CD8-positive, alpha-beta memory T cell (primary cell): ENCODE results near the gene LGR6. TPM values are rescaled to one million over a fixed set of nuclear protein-coding genes. Genes with fewer than 3 reads are reported as not detected.
A peak's percentile ranks its signal among the peaks of the same experiment; 100 is the strongest.
"Not testable (repeated sequence)": the region's sequence is repeated elsewhere in the genome, so short reads cannot be mapped to it uniquely, and the experiment has no call there.

Experiments used
- CTCF ChIA-PET: fragments of 350-600 bp; sonication (Branson Sonifier 250); formaldehyde crosslinking; loops from one replicate; lab custom pipeline; 2021; ENCODE audit warnings: antibody characterized with exemption; lab: Charles Lee
- POLR2A ChIA-PET: fragments of 350-600 bp; sonication (Branson Sonifier 250); formaldehyde crosslinking; loops from one replicate; lab custom pipeline; 2021; ENCODE audit warnings: antibody characterized with exemption; lab: Charles Lee
- DNase-seq, 5 donors: peaks; one replicate each; pipeline versions ENCODE4 v3.0.0 to v3.0.0-alpha.2; 2020 to 2022; ENCODE audit warnings: mixed read lengths in 1 of 5
- H3K27ac ChIP-seq: one replicate; pipeline ENCODE4 v1.7.0; 2013; ENCODE audit warnings: low read depth, mild to moderate bottlenecking, low read length, moderate library complexity
- H3K27me3 ChIP-seq: 2 replicates; pipeline ENCODE4 v1.7.0; 2013; ENCODE audit warnings: low read length, mild to moderate bottlenecking; ENCODE audit not compliant: insufficient read depth, poor library complexity, severe bottlenecking
- H3K36me3 ChIP-seq: 2 replicates; pipeline ENCODE4 v1.7.0; 2013; ENCODE audit warnings: mild to moderate bottlenecking, low read length, moderate library complexity; ENCODE audit not compliant: insufficient read depth
- H3K4me1 ChIP-seq: 2 replicates; pipeline ENCODE4 v1.7.0; 2013; ENCODE audit warnings: mild to moderate bottlenecking, low read length, moderate library complexity; ENCODE audit not compliant: insufficient read depth
- H3K4me3 ChIP-seq: 2 replicates; pipeline ENCODE4 v1.7.0; 2013; ENCODE audit warnings: mild to moderate bottlenecking, low read length
- H3K9me3 ChIP-seq: 2 replicates; pipeline ENCODE4 v1.7.0; 2013; ENCODE audit warnings: mild to moderate bottlenecking, low read length
- H3K27ac Mint-ChIP-seq, 8 donors: one replicate each; pipeline ENCODE4 v1.8.0; 2020 to 2021; ENCODE audit warnings: mixed read lengths in 8 of 8, mild to moderate bottlenecking in 6 of 8, inconsistent platforms in 3 of 8, moderate library complexity in 3 of 8
- H3K27me3 Mint-ChIP-seq, 2 donors: one replicate each; pipeline ENCODE4 v1.8.0; 2020 to 2021; ENCODE audit warnings: mixed read lengths in 2 of 2, mild to moderate bottlenecking in 1 of 2, moderate library complexity in 1 of 2
- H3K36me3 Mint-ChIP-seq, 3 donors: one replicate each; pipeline ENCODE4 v1.8.0; 2020 to 2021; ENCODE audit warnings: mixed read lengths in 3 of 3, inconsistent platforms in 1 of 3, mild to moderate bottlenecking in 1 of 3
- H3K4me1 Mint-ChIP-seq, 3 donors: one replicate each; pipeline ENCODE4 v1.8.0; 2020 to 2021; ENCODE audit warnings: mixed read lengths in 3 of 3, inconsistent platforms in 1 of 3, mild to moderate bottlenecking in 1 of 3
- H3K4me3 Mint-ChIP-seq, 7 donors: one replicate each; pipeline ENCODE4 v1.8.0; 2020 to 2021; ENCODE audit warnings: mixed read lengths in 7 of 7, mild to moderate bottlenecking in 6 of 7, moderate library complexity in 4 of 7, inconsistent platforms in 2 of 7
- H3K9me3 Mint-ChIP-seq, 5 donors: one replicate each; pipeline ENCODE4 v1.8.0; 2020 to 2022; ENCODE audit warnings: mixed read lengths in 5 of 5, mild to moderate bottlenecking in 3 of 5, moderate library complexity in 2 of 5, inconsistent platforms in 1 of 5
- polyA plus RNA-seq: library from polyadenylated mRNA; unstranded; fragments of 300-500 nt; fragmentation: Illumina TruSeq; gene quantifications from one replicate; pipeline ENCODE4 v1.2.3, GENCODE V29; 2021
- total RNA-seq, 2 experiments: library from RNA; stranded (reverse); gene quantifications; one replicate each; pipeline ENCODE4 v1.2.3, GENCODE V29; 2021

The LGR6 gene, protein sequence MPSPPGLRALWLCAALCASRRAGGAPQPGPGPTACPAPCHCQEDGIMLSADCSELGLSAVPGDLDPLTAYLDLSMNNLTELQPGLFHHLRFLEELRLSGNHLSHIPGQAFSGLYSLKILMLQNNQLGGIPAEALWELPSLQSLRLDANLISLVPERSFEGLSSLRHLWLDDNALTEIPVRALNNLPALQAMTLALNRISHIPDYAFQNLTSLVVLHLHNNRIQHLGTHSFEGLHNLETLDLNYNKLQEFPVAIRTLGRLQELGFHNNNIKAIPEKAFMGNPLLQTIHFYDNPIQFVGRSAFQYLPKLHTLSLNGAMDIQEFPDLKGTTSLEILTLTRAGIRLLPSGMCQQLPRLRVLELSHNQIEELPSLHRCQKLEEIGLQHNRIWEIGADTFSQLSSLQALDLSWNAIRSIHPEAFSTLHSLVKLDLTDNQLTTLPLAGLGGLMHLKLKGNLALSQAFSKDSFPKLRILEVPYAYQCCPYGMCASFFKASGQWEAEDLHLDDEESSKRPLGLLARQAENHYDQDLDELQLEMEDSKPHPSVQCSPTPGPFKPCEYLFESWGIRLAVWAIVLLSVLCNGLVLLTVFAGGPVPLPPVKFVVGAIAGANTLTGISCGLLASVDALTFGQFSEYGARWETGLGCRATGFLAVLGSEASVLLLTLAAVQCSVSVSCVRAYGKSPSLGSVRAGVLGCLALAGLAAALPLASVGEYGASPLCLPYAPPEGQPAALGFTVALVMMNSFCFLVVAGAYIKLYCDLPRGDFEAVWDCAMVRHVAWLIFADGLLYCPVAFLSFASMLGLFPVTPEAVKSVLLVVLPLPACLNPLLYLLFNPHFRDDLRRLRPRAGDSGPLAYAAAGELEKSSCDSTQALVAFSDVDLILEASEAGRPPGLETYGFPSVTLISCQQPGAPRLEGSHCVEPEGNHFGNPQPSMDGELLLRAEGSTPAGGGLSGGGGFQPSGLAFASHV
- total RNA-seq (under 1 TPM; 0.40 to 0.53 TPM), polyA plus RNA-seq (3.1 TPM)

DNA sequence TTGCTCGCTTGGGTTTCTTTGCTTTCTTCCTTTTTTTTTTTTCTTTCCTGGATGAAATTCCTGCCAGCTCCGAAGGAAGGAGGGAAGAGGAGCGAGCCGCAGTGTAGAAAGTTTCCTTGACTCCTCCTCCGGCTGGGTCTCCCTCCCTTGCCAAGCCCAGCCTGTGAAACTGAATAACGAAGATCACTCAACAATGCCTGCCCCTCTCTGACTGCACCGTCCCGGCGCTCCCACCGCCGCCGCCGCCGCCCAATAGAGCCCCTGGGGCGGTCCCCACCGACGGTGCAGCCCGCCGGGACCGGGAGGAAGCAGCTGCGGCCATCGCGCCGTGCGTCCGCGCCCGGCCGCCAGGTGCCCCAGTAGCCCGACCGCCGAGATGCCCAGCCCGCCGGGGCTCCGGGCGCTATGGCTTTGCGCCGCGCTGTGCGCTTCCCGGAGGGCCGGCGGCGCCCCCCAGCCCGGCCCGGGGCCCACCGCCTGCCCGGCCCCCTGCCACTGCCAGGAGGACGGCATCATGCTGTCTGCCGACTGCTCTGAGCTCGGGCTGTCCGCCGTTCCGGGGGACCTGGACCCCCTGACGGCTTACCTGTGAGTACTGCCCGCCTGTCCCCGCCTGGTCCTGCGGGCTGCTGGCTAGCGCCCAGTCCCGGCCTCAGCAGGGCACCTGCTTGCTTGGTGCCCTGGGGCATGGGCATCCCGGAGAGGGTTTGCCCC is at the start of gene LGR6:
Gene LGR6 (plus strand): TSS at position 186 of the 714 bp plus-strand sequence. CDS start 191 bp downstream, at position 377.
- CTCF ChIA-PET, result interaction anchor here (0.9 to 4.7 kb wide), 19 partner anchors 7 to 532 kb away, joined by 3 to 64 read pairs (median 4); partner anchors contain the start of gene PTPN7
- peak within 1 kb of the TSS in 6 of 7 donors; percentile 19 to 84 (median 59) for H3K4me3 Mint-ChIP-seq
- no peak within 1 kb of the TSS for H3K27ac ChIP-seq

GRCh38 chr1:202144402-202145067 is 49.1 kb upstream of the LGR6 start, which contains the start of gene ARL8A:
TSS of gene ARL8A (minus strand) at chr1:202144737. CDS start at chr1:202144572, 165 bp downstream.
- no peaks in the 10 kb centered on the region for H3K27me3 ChIP-seq
- peak within 1 kb of the TSS; percentile 79 for H3K27ac ChIP-seq
- H3K4me3 ChIP-seq, result peak within 1 kb of the TSS; percentile 93
- H3K27ac Mint-ChIP-seq, result peak within 1 kb of the TSS; percentile 87 to 98 (median 96)
- no peaks in the 10 kb centered on the region for H3K9me3 Mint-ChIP-seq
- no peaks in the 10 kb centered on the region for H3K27me3 Mint-ChIP-seq
- peaks cover 14% of the 10 kb centered on the region for H3K36me3 ChIP-seq
- ChIA-PET POLR2A (interaction anchor here (0.7 to 2.7 kb wide), 3 partner anchors 9 to 197 kb away, joined by 3 to 17 read pairs (median 4); partner anchors contain the start of genes PTPN7 and UBE2T), CTCF (interaction anchor here (2.3 to 5.6 kb wide), 3 partner anchors 9 to 17 kb away, joined by 8 to 33 read pairs (median 23); partner anchors contain the start of gene PTPN7)
- H3K36me3 Mint-ChIP-seq, result peaks cover 3 to 39% (median 4%) of the 10 kb centered on the region in 3 donors
- H3K9me3 ChIP-seq, result no peaks in the 10 kb centered on the region
- peaks cover 32 to 50% (median 42%) of the 10 kb centered on the region in 3 donors for H3K4me1 Mint-ChIP-seq
- peak within 1 kb of the TSS; percentile 88 to 98 (median 94) for H3K4me3 Mint-ChIP-seq
- peaks cover 21% of the 10 kb centered on the region for H3K4me1 ChIP-seq
- DNase-seq, result peak; percentile 62 to 79 (median 65)

More for the DNA sequence above, at the start of gene LGR6:
- H3K27me3 ChIP-seq, result peaks cover 13% of the 10 kb centered on the region
- DNase-seq, result no peak
- POLR2A ChIA-PET, result no interaction called here
- Mint-ChIP-seq H3K9me3 (no peaks in the 10 kb centered on the region), H3K27me3 (peaks cover 14 to 23% of the 10 kb centered on the region in 2 donors), H3K36me3 (no peaks in the 10 kb centered on the region), H3K4me1 (peaks cover 25 to 37% (median 27%) of the 10 kb centered on the region in 3 donors), H3K27ac (peak within 1 kb of the TSS in 1 of 8 donors; percentile 82)
- no peaks in the 10 kb centered on the region for H3K36me3 ChIP-seq
- H3K4me3 ChIP-seq, result no peak within 1 kb of the TSS
- peaks cover 24% of the 10 kb centered on the region for H3K4me1 ChIP-seq
- no peaks in the 10 kb centered on the region for H3K9me3 ChIP-seq

- H3K4me1 ChIP-seq, result peaks cover 21% of the 10 kb centered on the region
- H3K27ac ChIP-seq, result peak overlapping the region; percentile 57
- H3K9me3 ChIP-seq, result no peaks in the 10 kb centered on the region
- ChIA-PET POLR2A (interaction anchor here (0.7 to 2.7 kb wide), 3 partner anchors 15 to 197 kb away, joined by 3 to 17 read pairs (median 7); partner anchors contain the start of genes PTPN7 and UBE2T), CTCF (interaction anchor here (1.7 to 5.6 kb wide), 3 partner anchors 10 to 17 kb away, joined by 4 to 33 read pairs (median 6); no protein-coding TSS in a partner anchor)
- Mint-ChIP-seq H3K4me1 (peaks cover 32 to 46% (median 42%) of the 10 kb centered on the region in 3 donors), H3K9me3 (no peaks in the 10 kb centered on the region), H3K4me3 (peak overlapping the region; percentile 85 to 96 (median 91)), H3K27me3 (no peaks in the 10 kb centered on the region), H3K36me3 (peaks cover 3 to 44% (median 4%) of the 10 kb centered on the region in 3 donors), H3K27ac (peak overlapping the region; percentile 77 to 97 (median 92))
- no peaks in the 10 kb centered on the region for H3K27me3 ChIP-seq
- H3K36me3 ChIP-seq, result peaks cover 16% of the 10 kb centered on the region
- peak in 1 of 5 donors; percentile 8 for DNase-seq
- peak overlapping the region; percentile 59 for H3K4me3 ChIP-seq
These were observed 48.4 kb upstream of the LGR6 start for GRCh38 chr1:202145068-202145743.

DNA sequence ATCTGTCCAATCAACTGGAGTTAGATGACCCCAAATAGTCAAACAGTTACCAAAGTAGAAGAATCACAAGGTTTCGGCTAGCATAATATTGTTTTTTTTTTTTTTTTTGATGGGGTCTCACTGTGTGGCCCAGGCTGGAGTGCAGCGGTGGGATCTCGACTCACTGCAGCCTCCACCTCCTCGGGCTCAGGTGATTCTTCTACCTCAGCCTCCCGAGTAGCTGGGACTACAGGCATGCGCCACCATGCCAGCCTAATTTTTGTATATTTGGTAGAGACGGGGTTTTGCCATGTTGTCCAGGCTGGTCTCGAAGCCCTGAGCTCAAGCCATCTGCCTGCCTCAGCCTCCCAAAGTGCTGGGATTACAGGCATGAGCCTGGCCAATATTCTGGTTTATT is 47.9 kb upstream of the LGR6 start:
- not testable (repeated sequence) for H3K9me3 Mint-ChIP-seq, H3K9me3 ChIP-seq, H3K27me3 ChIP-seq, H3K27me3 Mint-ChIP-seq, H3K27ac ChIP-seq, DNase-seq, H3K4me3 ChIP-seq
- Mint-ChIP-seq H3K4me3 (peak overlapping the region; percentile 85 to 96 (median 91)), H3K36me3 (peaks cover 4 to 49% (median 5%) of the 10 kb centered on the region in 3 donors), H3K27ac (peak overlapping the region in 7 of 8 donors; percentile 77 to 97 (median 92)), H3K4me1 (peaks cover 34 to 44% (median 41%) of the 10 kb centered on the region in 3 donors)
- Histone ChIP-seq H3K36me3 (peaks cover 22% of the 10 kb centered on the region), H3K4me1 (peaks cover 21% of the 10 kb centered on the region)
- ChIA-PET CTCF (interaction anchor here (0.6 to 5.6 kb wide), 4 partner anchors 9 to 288 kb away, joined by 3 to 33 read pairs (median 5); no protein-coding TSS in a partner anchor), POLR2A (interaction anchor here (2.4 kb wide), 1 partner anchor 14 kb away, joined by 7 read pairs; the partner anchor contains the start of gene PTPN7)

- Histone ChIP-seq H3K27me3 (no peaks in the 10 kb centered on the region), H3K4me3 (no peak overlapping the region), H3K36me3 (peaks cover 27% of the 10 kb centered on the region), H3K27ac (no peak overlapping the region), H3K4me1 (peaks cover 21% of the 10 kb centered on the region), H3K9me3 (no peaks in the 10 kb centered on the region)
- DNase-seq, result no peak
- Mint-ChIP-seq H3K4me3 (peak overlapping the region in 5 of 7 donors; percentile 13 to 95 (median 91)), H3K27me3 (peaks cover 0 to 1% of the 10 kb centered on the region in 2 donors), H3K4me1 (peaks cover 29 to 44% (median 36%) of the 10 kb centered on the region in 3 donors), H3K9me3 (no peaks in the 10 kb centered on the region), H3K27ac (peak overlapping the region in 5 of 8 donors; percentile 37 to 77 (median 50)), H3K36me3 (peaks cover 4 to 52% (median 11%) of the 10 kb centered on the region in 3 donors)
- POLR2A ChIA-PET, result interaction anchor here (2.4 kb wide), 1 partner anchor 14 kb away, joined by 7 read pairs; the partner anchor contains the start of gene PTPN7
- CTCF ChIA-PET, result interaction anchor here (0.6 to 5.6 kb wide), 5 partner anchors 8 to 288 kb away, joined by 3 to 33 read pairs (median 5); partner anchors contain the start of gene PTPN7
These were observed 47.3 kb upstream of the LGR6 start for GRCh38 chr1:202146279-202146678.

DNA sequence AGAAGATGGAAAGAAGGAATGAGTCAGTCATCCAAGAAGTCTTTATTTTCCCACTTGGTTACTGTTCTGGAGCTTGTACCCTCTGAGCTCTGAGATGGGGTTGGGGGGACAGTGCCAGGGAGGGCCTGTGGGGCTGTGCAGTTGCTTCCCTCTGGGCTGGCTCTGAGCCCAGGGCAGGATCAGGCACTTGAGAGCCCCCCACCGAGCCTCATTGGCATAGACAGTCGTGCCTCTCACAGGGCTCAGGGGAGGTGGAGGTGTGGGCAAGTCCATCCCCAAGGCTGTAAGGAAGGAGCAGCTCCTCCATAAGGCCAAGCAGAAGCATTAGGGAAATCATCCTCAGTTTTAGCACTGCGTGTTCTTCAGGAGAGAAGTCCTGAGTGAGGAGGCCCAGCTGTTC is 46.6 kb upstream of the LGR6 start:
- Histone ChIP-seq H3K4me3 (no peak overlapping the region), H3K4me1 (peaks cover 21% of the 10 kb centered on the region), H3K36me3 (peaks cover 34% of the 10 kb centered on the region), H3K9me3 (no peaks in the 10 kb centered on the region), H3K27me3 (no peaks in the 10 kb centered on the region), H3K27ac (no peak overlapping the region)
- ChIA-PET CTCF (interaction anchor here (1.3 to 5.6 kb wide), 5 partner anchors 8 to 42 kb away, joined by 3 to 33 read pairs (median 5); partner anchors contain the start of gene PTPN7), POLR2A (interaction anchor here (1.2 to 2.4 kb wide), 2 partner anchors 13 to 15 kb away, joined by 3 to 7 read pairs; partner anchors contain the start of gene PTPN7)
- H3K9me3 Mint-ChIP-seq, result no peaks in the 10 kb centered on the region
- peaks cover 4 to 59% (median 11%) of the 10 kb centered on the region in 3 donors for H3K36me3 Mint-ChIP-seq
- H3K27ac Mint-ChIP-seq, result peak overlapping the region in 4 of 8 donors; percentile 17 to 47 (median 40)
- peaks cover 25 to 37% (median 30%) of the 10 kb centered on the region in 3 donors for H3K4me1 Mint-ChIP-seq
- DNase-seq, result no peak
- H3K27me3 Mint-ChIP-seq, result peaks cover 0 to 1% of the 10 kb centered on the region in 2 donors
- peak overlapping the region in 2 of 7 donors; percentile 36 to 95 for H3K4me3 Mint-ChIP-seq
